CD4-positive, alpha-beta T cell treated with Interferon gamma for 1 hour (primary cell): ENCODE measurements around the gene YPEL2.
"Not testable (repeated sequence)": the region's sequence is repeated elsewhere in the genome, so short reads cannot be mapped to it uniquely, and the experiment has no call there.

Source experiments
- DNase-seq: peaks from one replicate; pipeline ENCODE4 v3.0.0-alpha.2; 2020

The YPEL2 gene

DNA sequence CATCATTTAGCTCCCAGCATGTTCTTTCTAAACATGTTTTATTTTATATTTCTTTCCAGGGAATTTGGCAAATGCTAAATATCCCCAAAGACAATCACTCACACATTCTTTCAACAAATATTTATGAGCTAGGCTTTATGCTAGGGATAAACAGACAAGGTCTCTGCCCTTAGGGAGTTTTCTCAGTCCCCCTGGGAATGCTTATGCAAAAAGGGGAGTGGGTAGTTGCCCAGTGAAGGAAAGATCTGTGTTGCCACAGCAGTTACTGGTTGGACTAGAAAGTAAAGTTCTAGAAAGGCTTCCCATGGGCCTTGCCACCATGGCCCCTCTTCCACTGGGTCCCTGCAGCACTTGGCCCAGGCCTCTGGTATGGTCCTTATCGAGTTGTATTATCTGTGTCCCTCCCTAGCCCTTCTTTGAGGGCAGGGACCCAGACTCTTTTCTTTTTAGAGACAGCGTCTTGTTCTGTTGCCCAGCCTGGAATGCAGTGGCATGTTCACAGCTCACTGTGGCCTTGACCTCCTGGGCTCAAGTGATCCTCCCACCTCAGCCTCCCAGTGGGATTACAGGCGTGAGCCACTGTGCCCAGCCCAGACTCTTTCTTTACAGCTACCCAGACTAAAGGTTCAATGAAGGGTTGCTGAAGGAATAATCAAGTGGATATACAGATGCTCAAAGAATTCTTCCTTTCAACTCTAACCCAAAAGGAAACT, 78.0 kb downstream of the YPEL2 start:
- no peak for DNase-seq

DNA sequence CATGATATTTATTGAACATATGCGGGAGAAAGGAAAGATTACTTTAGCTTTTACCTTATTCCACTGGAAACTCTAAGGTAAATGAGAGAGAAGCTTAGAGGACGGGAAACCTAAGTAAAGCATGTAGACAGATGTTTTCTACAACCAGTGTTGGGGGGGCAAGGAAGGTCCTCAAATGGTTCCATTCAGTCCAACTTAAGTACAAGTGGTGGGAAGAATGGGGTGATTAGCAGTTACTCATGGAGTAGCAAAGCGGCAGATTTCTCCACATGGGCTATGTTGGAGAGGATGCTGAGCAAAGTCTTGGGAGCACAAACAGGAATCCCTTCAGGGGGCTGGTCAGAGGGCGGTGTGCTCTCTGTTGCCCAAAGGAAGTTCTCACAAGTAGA, 78.6 kb downstream of the YPEL2 start:
- DNase-seq = no peak

DNA sequence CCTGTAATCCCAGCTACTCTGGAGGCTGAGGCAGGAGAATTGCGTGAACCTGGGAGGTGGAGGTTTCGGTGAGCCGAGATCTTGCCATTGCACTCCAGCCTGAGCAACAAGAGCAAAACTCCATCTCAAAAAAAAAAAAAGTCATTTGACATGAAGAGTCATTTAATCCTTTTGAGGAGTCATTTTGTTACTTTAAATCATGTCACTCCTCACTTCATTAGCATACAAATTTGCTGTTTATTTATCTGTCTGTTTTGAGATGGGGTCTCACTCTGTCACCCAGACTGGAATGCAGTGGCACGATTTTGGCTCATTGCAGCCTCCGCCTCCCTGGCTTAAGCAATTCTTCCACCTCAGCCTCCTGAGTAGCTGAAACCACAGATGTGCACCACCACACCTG, 81.0 kb downstream of the YPEL2 start:
- not testable (repeated sequence) for DNase-seq

DNA sequence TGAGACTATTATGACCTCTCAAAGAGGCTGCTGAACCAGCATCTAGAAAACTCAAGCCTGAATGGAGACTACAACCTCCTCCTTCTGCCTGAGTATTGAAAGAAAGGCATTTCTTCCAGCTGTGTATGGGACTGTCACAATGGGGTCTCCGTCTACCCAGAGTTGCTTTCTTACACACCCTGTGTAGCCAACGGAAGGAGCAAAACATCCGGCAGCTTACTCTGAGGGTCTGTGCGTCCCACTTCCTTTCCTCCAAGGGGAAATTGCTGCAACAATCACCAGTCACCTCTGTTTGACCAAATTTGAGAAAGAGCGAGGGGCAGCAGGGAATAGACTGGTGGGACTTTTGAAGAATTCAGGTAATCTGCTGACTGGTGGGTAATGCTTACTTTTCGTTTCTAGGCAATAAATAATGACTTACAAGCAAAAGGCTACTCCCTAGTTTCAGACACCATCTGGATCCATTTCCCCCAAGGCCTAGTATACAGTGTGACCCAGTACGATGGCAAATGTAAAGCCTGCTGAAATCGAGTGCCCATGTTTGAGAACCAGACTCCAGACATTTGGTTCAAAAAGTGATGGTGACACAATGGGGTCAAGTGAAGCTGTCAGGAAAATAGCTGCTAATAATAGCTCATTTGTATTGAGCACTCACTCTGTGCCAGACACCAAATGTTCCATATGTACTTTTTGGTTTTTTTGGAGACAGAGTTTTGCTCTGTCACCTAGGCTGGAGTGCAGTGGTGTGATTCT, 81.7 kb downstream of the YPEL2 start:
- no peak for DNase-seq

DNA sequence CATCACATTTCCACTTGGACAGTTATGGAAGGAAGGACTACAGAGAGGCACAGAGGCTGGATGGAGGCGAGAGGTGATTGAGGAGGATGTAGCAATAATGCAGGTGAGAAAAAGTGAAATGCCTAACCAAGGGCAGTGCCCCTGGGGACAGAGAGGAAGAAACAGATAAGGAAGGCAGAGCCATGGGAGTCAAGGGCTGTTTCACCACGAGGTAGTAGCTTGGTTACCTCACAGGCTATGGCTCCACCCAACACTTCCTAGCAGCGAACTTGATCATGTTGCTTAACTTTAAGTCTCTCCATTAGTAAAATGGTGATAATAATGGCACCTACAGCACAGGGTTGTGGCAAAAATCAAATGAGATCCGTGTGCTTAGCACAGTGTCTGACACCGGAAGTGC, 83.9 kb downstream of the YPEL2 start:
- DNase-seq = peak; percentile 11

DNA sequence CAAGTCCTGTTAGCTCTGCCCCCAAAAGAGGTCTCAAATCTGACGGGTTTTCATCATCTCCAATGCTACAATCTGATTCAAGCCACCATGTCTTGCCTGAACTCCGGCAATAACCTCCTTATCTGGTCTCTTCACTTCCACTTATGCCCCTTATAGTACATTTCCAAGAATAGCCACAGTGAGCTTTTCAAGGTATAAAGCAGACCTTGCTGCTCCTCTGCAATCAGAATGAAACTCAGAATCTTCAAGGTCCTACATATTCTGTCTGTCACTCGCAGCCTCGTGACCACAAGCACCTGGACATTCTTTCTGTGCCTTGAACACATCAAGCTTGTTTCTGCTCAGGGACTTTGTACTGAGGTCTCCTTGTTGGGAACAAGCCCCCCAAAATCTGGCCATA, 84.7 kb downstream of the YPEL2 start:
- no peak for DNase-seq

DNA sequence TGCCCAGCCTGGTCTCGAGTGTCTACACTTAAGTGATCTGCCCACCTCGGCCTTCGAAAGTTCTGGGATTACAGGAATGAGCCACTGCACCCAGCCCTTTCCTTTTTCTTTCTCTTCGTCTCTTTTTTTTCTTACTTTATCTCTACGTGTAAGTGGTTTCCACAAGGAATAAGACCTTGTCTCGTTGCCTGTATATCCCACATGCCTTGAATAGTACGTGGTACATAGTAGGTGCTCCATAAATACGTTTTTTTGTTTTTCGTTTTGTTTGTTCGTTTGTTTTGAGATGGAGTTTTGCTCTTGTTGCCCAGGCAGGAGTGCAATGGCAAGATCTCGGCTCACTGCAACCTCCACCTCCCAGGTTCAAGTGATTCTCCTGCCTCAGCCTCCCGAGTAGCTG, 86.0 kb downstream of the YPEL2 start:
- DNase-seq = no peak

DNA sequence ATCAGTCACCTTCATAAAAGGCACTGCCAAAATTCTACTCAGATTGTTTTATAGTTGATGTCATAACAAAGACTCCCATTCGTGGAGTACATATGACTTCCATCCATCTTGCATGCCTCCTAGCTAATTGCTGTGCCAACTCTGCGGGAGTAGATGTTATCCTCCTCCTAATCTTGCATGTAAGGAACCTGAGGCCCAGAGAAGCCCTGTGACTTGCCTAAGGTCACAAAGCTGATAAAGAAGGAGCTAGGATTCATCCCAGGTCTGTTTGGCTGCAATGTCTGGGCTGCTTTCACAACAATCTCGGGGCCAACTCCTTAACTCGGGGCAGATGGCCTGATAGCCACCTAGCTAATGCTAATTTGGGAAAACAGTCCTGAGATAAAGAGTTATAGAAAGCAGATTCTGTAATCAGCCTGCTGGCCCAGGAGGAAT, 87.3 kb downstream of the YPEL2 start:
- no peak for DNase-seq

DNA sequence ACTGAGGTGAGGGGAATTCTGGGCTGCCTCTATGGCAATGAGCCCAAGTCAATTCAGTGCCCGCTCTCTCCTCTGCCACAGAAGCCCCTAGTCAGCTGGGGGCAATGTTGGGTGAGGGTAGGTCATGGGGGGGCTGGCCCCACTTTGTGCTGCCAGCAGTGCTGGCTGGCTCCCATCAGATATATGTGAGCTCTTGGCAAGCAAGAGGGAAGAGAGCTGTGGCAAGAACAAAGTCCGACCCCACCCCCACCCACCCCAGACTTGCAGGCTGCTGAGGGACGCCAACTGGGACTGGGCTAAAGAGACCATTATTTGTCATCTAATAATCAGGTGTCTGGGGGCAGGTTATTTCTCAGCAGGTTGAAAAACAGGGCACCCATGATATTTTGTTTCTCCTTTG, 89.4 kb downstream of the YPEL2 start:
- DNase-seq = no peak

DNA sequence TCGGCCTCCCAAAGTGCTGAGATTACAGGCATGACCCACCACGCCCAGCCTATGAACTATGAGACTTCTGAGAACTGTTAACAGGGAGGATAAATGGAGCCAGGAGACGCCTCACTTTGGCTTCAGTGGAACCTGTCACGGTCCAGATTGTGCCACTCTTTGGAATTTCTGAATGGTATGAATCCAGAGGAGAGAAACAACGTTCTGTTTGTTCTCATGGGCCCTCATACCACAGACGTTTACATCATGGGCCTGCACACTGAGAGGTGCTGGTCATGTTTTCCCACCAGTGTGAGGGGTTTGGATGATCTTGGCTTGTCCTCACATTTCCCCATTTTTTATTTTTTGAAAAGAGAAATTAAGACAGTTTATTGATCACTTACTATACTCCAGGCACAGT, 90.3 kb downstream of the YPEL2 start:
- DNase-seq = no peak

DNA sequence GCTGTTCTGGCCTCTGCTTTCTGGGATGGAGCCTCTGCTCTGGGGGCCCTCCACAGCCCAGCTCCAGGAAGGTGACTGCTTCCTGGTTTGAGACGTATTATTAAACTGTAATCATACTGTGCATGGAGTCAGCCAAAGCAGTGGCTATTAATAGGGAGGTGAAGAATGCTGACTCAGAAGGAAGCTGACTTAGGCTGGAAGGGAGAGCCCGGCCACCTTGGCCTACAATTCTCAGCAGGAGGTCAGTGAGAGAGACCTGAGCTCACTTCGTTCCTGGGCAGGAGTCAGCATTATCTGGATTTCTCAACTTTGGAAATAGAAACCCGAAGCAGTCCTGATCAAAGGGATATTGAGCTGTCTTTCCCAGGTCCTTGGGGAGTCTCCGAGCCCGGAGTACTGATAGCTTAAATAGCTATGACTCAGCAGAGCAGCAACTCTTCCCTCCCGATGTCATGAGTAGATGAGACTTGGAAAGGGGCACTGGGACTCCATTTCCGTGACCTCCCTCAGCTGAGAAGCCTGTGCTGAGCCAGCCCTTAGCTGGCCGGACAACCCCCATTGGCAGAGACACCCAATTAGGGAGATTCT, 91.8 kb downstream of the YPEL2 start:
- DNase-seq = no peak

DNA sequence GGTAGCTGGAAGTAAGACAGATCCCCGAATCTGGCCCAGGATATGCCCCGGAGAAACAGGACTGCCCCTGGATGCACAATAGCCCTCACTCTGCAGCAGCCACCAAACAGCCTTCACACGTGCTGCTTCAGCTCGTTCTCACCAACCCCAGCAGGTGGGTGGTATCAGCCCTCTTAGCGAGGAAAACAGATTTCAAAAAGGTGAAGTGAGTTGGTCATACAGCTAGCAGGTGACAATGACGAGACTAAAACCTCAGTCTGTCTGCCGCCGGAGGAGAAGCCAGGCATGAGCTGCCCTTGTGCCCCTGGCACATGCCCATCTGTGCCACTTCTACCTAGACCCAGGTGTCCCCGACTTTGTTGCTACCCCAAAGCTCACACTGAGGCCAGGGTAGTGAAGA, 92.4 kb downstream of the YPEL2 start:
- DNase-seq = no peak

DNA sequence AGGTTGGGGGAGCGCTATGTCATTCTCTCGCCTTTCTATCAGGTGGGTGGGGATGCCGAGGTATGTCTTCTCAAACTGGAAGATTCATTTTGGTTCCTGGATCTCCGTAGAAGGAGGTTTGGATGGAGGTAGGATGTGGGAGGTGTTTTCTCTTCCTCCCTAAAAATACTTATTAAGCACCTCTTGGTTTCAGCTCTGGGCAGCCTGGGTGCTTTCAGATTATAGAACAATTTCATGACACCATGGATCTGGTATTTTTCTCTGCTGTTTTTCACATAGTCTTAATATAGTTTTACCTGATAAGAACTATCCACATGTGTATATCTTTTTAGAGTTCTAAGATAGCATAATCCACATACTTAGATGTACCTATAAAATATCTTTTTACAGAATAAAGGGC, 92.9 kb downstream of the YPEL2 start:
- DNase-seq = no peak

DNA sequence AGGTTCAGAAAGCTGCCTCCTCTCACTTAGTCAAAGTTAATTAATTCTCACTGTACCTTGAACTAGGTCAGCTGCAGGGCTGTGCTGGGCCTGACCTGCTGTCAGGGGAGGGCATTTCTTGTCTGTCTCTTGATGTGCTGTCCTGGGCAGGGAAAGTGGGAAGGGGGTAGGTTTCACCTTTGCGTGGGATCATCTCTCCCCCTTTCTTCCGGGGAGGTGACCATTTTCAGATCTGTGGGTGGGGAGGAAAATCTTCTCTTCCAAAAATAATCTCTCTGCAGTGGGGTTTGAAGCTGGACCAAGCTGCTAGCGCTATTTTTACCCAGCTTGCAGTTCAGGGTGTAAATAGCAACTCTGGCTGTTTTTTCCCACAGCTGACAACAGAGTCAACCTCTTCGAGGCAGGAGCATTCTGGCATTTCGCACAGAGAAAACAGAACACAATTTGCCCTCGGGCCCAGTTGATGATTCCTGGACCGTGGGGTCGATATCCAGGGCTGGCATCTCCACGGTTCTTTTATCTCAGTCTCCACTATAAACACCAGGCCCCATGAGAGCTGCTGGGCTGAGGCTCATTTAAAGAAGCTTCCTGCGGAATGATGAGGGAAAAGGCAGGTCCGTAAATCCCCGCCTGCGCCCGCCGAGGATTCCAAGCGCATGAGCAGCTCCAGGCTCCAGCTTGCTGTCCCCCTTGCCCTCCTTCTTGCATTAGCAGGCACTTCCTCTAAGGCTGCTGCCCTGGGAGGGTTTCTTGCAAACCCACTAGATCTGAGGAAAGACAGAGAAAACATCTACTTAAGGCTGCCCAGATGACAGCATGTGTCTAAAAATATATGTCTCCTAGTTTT, 93.9 kb downstream of the YPEL2 start:
- DNase-seq = no peak

DNA sequence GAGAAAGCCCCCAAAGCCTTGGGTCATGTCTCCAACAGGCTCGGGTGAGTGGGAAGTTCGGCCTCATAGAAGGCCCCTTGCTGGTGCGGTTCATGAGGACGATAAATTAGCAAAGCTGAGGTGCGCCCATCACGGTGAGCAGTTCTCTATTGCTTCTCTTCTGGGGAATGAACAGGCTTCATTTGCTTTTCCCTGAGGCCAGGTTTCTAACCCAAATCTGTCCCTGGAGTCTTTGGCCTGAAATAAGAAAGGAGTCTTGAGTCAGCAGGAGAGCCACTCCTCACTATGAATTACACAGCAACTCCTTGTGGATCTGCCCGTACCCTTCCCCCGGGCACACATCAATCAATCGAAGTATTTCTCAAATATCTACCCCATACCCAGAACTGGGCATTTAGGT, 94.6 kb downstream of the YPEL2 start:
- DNase-seq = no peak

DNA sequence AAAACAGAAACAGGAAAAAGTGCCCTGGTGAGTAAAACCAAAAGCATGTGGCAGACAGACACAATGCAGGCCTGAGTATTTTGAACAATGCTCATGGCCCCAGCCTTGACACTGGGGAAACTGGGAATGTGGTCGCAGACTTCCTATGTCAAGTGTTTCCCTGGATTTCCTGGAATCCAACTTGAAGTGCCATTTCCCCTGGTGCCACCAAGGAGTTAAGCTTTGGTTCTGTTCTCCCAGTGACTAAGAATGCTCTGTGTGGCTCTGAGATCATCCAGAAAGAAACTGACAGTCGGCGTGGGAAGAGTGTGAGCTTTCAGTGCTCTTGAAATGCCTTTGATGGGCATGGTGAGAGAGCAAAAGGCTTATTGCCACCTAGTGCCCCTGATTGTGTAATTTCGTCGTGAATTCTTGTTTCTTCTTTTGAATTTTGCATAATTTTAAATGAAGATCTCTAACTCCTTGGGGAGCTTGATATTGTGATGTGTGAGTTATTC, 96.0 kb downstream of the YPEL2 start:
- DNase-seq = no peak

DNA sequence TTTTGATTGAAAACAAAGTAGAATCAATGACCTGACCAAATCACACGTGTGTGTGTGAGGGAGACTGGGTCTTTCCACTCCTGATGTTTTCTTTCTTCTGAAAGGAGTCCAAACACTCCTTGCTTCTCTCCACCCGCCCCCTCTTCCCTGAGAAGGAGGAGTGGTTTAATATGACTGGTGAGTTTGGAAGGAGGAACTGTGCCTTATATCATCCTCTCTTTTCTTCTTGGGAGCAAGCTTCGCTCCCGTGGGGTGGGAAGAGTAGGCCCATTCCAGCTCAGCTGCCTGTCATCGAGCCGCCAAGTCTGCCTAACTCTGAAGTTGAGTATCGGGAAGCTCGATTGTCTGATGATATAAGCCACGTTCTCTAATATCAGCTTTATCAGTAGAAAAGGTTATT, 96.5 kb downstream of the YPEL2 start:
- DNase-seq = no peak

DNA sequence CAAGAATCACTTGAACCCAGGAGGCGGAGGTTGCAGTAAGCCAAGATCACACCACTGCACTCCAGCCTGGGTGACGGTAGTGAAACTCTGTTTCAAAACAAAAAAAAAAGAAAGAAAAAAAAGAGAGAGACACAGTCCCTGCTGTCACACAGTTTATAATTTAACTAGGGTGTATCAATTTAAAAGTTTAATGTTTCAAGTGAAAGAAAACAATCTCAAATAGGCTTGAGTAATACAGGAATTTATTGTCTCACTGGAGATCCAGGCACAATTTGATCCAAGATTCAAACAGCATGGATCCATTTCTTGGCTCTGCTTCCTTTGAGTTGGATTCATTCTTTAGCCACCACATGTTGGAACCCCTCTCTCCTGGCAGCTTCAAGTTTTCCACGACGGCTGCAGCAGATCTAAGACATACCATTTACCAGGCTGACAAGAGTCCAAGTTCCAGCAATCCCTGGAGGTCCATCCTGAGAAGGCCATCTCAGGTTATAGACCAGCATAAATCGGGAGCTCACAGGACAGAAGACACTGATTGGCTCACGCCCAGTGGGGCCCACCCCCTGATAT, 97.5 kb downstream of the YPEL2 start:
- no peak for DNase-seq

DNA sequence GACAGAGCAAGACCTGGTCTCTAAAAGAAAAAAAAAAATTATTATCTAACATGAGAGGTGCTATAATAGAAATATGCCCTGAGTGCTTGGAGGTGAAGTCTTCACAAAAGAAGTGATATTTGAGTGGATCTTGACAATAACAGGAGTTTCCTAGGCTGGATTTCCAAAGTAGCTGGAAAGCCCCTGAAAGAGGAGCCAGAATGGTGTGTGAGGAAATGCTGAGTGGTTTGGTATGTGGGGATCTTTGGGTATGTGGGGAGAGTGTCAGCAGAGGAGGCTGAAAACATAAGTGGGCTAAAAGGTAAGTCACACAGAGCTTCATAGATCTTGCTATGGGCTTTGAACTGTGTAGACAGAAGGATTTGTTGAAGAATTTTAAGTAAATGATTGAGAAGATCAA, 100.1 kb downstream of the YPEL2 start:
- DNase-seq = no peak

DNA sequence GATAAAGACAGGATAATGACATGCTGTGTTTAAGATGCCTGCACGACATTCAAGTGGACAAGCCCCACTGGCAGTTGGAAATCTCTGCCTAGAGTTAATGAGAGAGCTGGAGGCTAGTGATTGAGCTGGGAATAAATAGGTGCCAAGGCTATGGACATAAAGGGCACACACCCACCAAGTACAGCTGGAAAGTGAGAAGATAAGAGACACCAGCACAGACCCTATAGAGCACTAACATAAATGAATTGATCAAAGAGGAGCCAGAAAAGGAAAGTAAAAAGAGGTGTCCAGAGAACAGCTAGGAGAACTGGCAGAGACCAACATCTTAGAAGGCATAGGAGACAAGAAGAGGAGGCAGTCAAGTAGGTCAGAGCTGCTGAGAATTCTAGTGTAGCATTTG, 101.2 kb downstream of the YPEL2 start:
- no peak for DNase-seq

DNA sequence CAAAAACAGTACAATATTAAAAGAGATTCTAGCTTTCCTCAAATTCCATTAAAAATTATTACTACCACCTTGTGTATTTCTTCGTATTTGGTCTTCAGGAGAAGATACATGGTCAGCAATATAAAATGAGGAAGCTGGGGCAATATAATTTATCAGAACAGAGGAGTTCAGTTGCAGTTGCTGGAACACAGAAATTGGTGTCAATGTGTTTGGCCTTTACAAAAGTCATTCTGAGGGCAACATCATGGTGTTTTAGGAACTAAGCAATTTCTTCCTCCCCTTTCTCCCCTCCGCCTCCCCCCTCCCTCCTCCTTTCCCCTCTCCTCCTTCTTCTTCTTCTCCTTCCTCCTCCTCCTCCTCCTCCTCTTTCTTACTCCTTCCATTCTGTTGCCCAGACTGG, 102.1 kb downstream of the YPEL2 start:
- DNase-seq = no peak

DNA sequence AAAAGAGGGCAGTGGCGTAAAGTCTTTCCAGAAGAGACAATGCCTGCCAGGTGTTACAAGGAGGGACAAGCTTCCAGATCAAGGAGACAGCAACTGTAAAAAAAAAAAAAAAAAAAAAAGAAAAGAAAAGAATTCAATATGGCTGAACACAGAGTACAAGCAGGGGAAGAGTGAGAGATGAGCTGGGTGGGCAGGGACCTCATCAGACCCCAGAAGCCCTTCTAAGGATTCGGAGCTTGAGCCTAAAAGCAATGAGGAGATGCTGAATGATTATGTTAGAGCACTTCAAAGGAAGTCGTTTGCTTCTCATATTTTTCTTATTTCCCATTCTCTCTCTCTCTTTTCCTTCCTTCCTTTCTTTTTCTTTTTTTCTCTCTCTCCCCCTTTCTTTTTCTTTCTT, 103.0 kb downstream of the YPEL2 start:
- DNase-seq = no peak

DNA sequence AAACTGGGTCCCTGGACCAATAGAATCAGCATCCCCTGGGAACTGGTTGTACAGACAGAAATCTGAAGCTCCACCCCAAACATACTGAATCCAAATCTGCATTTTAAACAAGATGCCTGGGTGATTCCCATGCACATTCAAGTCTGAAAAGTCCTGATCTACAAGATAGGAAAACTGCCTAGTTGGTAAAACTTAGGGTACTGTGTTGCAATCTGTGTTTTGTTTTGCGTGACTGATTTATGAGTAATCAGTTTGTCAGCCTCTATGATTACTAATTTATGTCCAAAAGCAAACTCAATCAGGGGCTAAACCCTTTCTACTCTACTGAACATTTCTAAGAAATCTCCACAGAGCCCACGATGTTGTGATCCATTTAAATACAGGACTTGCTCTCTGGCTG, 103.8 kb downstream of the YPEL2 start:
- DNase-seq = no peak
